Endothelial cell of umbilical vein (primary cell): ENCODE results near the gene GNG3. TPM values are rescaled to one million over a fixed set of nuclear protein-coding genes. Genes with fewer than 3 reads are reported as not detected.

Experiments
- BruUV-seq: library from RNA; stranded (reverse); fragments of 400-500 nt; replicated peaks from 2 replicates; lab custom pipeline; 2021; lab: Mats Ljungman, UMichigan
- CTCF ChIA-PET: fragments of 300-600, 350-600 bp; sonication (Branson Sonifier 250); formaldehyde crosslinking; loops from one replicate; lab custom pipeline; 2021; ENCODE audit warnings: antibody characterized with exemption, inconsistent platforms; lab: Charles Lee
- POLR2A ChIA-PET: fragments of 300-600, 350-600 bp; sonication (Branson Sonifier 250); formaldehyde crosslinking; loops from one replicate; lab custom pipeline; 2021; ENCODE audit warnings: antibody characterized with exemption, inconsistent platforms; lab: Charles Lee
- DNase-seq: peaks from one replicate; pipeline ENCODE4 v3.0.0-alpha.2; 2011; ENCODE audit warnings: low read depth, low spot score
- FAIRE-seq: peaks from 2 replicates; lab custom pipeline; 2011; peaks lifted over from hg19 to GRCh38; lab: Jason Lieb, UNC
- H2AFZ ChIP-seq: 2 replicates; pipeline ENCODE4 v1.6.0; 2012; ENCODE audit warnings: low read depth, low read length, control low read depth, inconsistent platforms
- H3K27ac ChIP-seq: 2 replicates; pipeline ENCODE4 v1.5.1; 2011; ENCODE audit warnings: low read depth, mild to moderate bottlenecking, control low read depth, low read length, moderate library complexity; ENCODE audit not compliant: insufficient read depth
- H3K27me3 ChIP-seq, 2 experiments: 2 replicates each; pipeline versions ENCODE4 v1.6.0 to v1.6.1; 2011; ENCODE audit warnings: low read length in 2 of 2, mixed read lengths in 1 of 2; ENCODE audit not compliant: control insufficient read depth in 2 of 2, insufficient read depth in 2 of 2
- H3K36me3 ChIP-seq, 2 experiments: 2 replicates in 1 of 2; 3 replicates in 1 of 2; pipeline ENCODE4 v1.5.1; 2011; ENCODE audit warnings: low read length in 2 of 2, mild to moderate bottlenecking in 1 of 2, moderate library complexity in 1 of 2; ENCODE audit not compliant: control insufficient read depth in 2 of 2, insufficient read depth in 2 of 2; ENCODE audit errors: extremely low read depth in 1 of 2
- H3K4me1 ChIP-seq: 3 replicates; pipeline ENCODE4 v1.5.1; 2011; ENCODE audit warnings: mild to moderate bottlenecking, low read length; ENCODE audit not compliant: control insufficient read depth, insufficient read depth; ENCODE audit errors: extremely low read depth
- H3K4me2 ChIP-seq: 2 replicates; pipeline ENCODE4 v1.6.1; 2011; ENCODE audit warnings: low read length, control low read depth, mixed read lengths; ENCODE audit not compliant: insufficient read depth
- H3K4me3 ChIP-seq, 3 experiments: fragments of 200-600 bp in 1 of 3; sonication (generic), shearing (Covaris generic) in 1 of 3; replicated peaks in 1 of 3; 2 replicates each; pipeline ENCODE4 v1.5.1; 2011 to 2016; ENCODE audit warnings: control low read depth in 3 of 3, low read length in 3 of 3, mild to moderate bottlenecking in 2 of 3, inconsistent platforms in 1 of 3, low read depth in 1 of 3, moderate library complexity in 1 of 3; ENCODE audit not compliant: insufficient read depth in 1 of 3
- H3K79me2 ChIP-seq: 2 replicates; pipeline ENCODE4 v1.6.0; 2012; ENCODE audit warnings: low read length, inconsistent platforms; ENCODE audit not compliant: control insufficient read depth, insufficient read depth
- H3K9ac ChIP-seq: replicated peaks from 2 replicates; pipeline ENCODE3; 2011; ENCODE audit warnings: low read length, control low read depth; ENCODE audit not compliant: insufficient read depth; ENCODE audit errors: extremely low read depth
- H3K9me1 ChIP-seq: replicated peaks from 3 replicates; pipeline ENCODE4 v1.6.0; 2011; ENCODE audit warnings: mild to moderate bottlenecking, low read length; ENCODE audit not compliant: control insufficient read depth, insufficient read depth; ENCODE audit errors: extremely low read depth
- H3K9me3 ChIP-seq: replicated peaks from 2 replicates; pipeline ENCODE4 v1.5.1; 2012; ENCODE audit warnings: low read length, inconsistent platforms; ENCODE audit not compliant: control insufficient read depth, insufficient read depth
- H4K20me1 ChIP-seq: replicated peaks from 2 replicates; pipeline ENCODE3; 2011; ENCODE audit warnings: mild to moderate bottlenecking, low read length; ENCODE audit not compliant: control insufficient read depth, insufficient read depth; ENCODE audit errors: extremely low read depth
- CTCF ChIP-seq, 2 donors: IDR thresholded peaks; 1 replicate in 1 of 2; 2 replicates in 1 of 2; pipeline ENCODE4 v1.5.1; 2011; ENCODE audit warnings: low read length in 2 of 2, mild to moderate bottlenecking in 2 of 2, moderate library complexity in 2 of 2, control low read depth in 1 of 2, inconsistent platforms in 1 of 2, low read depth in 1 of 2; ENCODE audit not compliant: insufficient read depth in 1 of 2; ENCODE audit errors: extremely low read depth in 1 of 2
- EZH2 ChIP-seq: IDR thresholded peaks from 2 replicates; pipeline ENCODE4 v1.6.1; 2012; ENCODE audit warnings: borderline replicate concordance, low read depth, mild to moderate bottlenecking, moderate library complexity, low read length, inconsistent platforms; ENCODE audit not compliant: severe bottlenecking
- FOS ChIP-seq: IDR thresholded peaks from 2 replicates; pipeline ENCODE4 v1.6.1; 2011; ENCODE audit warnings: mild to moderate bottlenecking, low read length, moderate library complexity, borderline replicate concordance; ENCODE audit not compliant: insufficient read depth
- GATA2 ChIP-seq: IDR thresholded peaks from 2 replicates; pipeline ENCODE4 v1.7.0; 2011; ENCODE audit warnings: low read depth, mild to moderate bottlenecking, moderate library complexity, mixed read lengths, low read length; ENCODE audit not compliant: insufficient read length, insufficient read depth
- JUN ChIP-seq: IDR thresholded peaks from 2 replicates; pipeline ENCODE4 v1.6.1; 2011; ENCODE audit warnings: borderline replicate concordance, low read depth; ENCODE audit not compliant: insufficient read length, insufficient read depth
- MAX ChIP-seq: IDR thresholded peaks from 2 replicates; pipeline ENCODE4 v1.6.1; 2011; ENCODE audit not compliant: insufficient read depth, insufficient read length
- MYC ChIP-seq: IDR thresholded peaks from one replicate; pipeline ENCODE4 v1.6.1; 2011; ENCODE audit warnings: mild to moderate bottlenecking, low read depth, low read length
- POLR2A ChIP-seq: IDR thresholded peaks from 2 replicates; pipeline ENCODE4 v1.6.1; 2012; ENCODE audit warnings: low read depth, mild to moderate bottlenecking, control low read depth, low read length
- POLR2AphosphoS5 ChIP-seq: IDR thresholded peaks from 2 replicates; pipeline ENCODE4 v1.6.1; 2012; ENCODE audit warnings: low read depth, mild to moderate bottlenecking, control low read depth, low read length, moderate library complexity; ENCODE audit not compliant: insufficient read depth
- dilution Hi-C: fragments of 300-500 bp; cut with MboI; formaldehyde crosslinking; loops from one replicate; pipeline ENCODE4 v1.15.0; 2019; ENCODE audit warnings: low sequenced_read_pairs; ENCODE audit not compliant: extremely low pct_ligation_motif_present
- intact Hi-C: fragments of 100-400 bp; cut with micrococcal nuclease; formaldehyde crosslinking; loops from one replicate; pipeline ENCODE4 v1.10.0; 2022
- polyA plus RNA-seq, 4 experiments: library from polyadenylated mRNA; depleted of rRNA in 3 of 4; stranded (reverse) in 3 of 4; unstranded in 1 of 4; fragments of >200 nt; gene quantifications; 2 replicates each; pipeline versions ENCODE4 v1.2.1 to v1.2.3, GENCODE V29; 2011 to 2012; ENCODE audit warnings: missing spikeins in 1 of 4
- total RNA-seq: library from RNA; stranded (reverse); gene quantifications from 2 replicates; pipeline ENCODE4 v1.2.3, GENCODE V29; 2021

Gene GNG3
- total and polyA plus RNA-seq, 2 donors (not counting 3 experiments of a cell fraction or from before 2014, with no cell fraction given) = not detected

- dilution Hi-C loops (no loop called here), intact Hi-C loops (loop anchor here (5.0 kb wide), 2 partner anchors 41 to 56 kb away; partner anchors contain the start of genes C11orf98, CSKMT and INTS5)
- H4K20me1 ChIP-seq = no peaks in the 10 kb centered on the region
- FAIRE-seq = no peak
- H2AFZ ChIP-seq = no peak overlapping the region
- H3K9ac ChIP-seq = no peak overlapping the region
- H3K4me3 ChIP-seq = no peak overlapping the region
- peak overlapping the region; percentile 85 for H3K4me2 ChIP-seq
- no TSS peak for BruUV-seq
- peaks cover 4 to 13% of the 10 kb centered on the region in 2 experiments for H3K36me3 ChIP-seq
- no peaks in the 10 kb centered on the region for H3K79me2 ChIP-seq
- ChIA-PET CTCF (interaction anchor here (1.1 to 1.4 kb wide), 2 partner anchors 28 to 43 kb away, joined by 3 to 6 read pairs; partner anchors contain the start of genes C11orf98 and CSKMT), POLR2A (interaction anchor here (1.4 to 2.8 kb wide), 2 partner anchors 19 to 43 kb away, joined by 5 to 8 read pairs; partner anchors contain the start of genes C11orf98, CSKMT and HNRNPUL2)
- H3K9me3 ChIP-seq = no peaks in the 10 kb centered on the region
- no peak for TF ChIP-seq MYC
- no peak for TF ChIP-seq CTCF (IDR thresholded peaks at IDR 0.05; ENCODE audit: extremely low read depth in 1 of 2, insufficient read depth in 1 of 2, low read depth in 1 of 2, low read length in 2 of 2)
- TF ChIP-seq MAX = no peak
- TF ChIP-seq GATA2 = no peak
- TF ChIP-seq POLR2AphosphoS5 = no peak
- TF ChIP-seq POLR2A = no peak
- no peak for TF ChIP-seq JUN
- no peak for TF ChIP-seq EZH2
- no peak for TF ChIP-seq FOS
- no peaks in the 10 kb centered on the region for H3K9me1 ChIP-seq
- peaks cover 25% of the 10 kb centered on the region for H3K4me1 ChIP-seq
- no peaks in the 10 kb centered on the region for H3K27me3 ChIP-seq
- no peak overlapping the region for H3K27ac ChIP-seq
- no peak for DNase-seq
Observed at GRCh38 chr11:62708392-62708791, 916 bp downstream of the GNG3 start.
